SK-N-MC (cell line): Measurements from ENCODE around the gene PRSS33.

ENCODE experiments used
- DNase-seq: peaks from one replicate; pipeline ENCODE4 v3.0.0-alpha.2; 2011; ENCODE audit warnings: low read depth, low spot score
- H3K27ac ChIP-seq: fragments of 200-600 bp; sonication (generic); 2 replicates; pipeline ENCODE4 v1.5.1; 2016; ENCODE audit warnings: mixed run types
- H3K36me3 ChIP-seq: fragments of 200-600 bp; sonication (generic); 2 replicates; pipeline ENCODE4 v1.6.1; 2017; ENCODE audit warnings: antibody characterized with exemption, low read length, mixed read lengths; ENCODE audit not compliant: insufficient read depth
- H3K4me3 ChIP-seq: fragments of 200-600 bp; sonication (generic); 2 replicates; pipeline ENCODE4 v1.5.1; 2016
- H3K9ac ChIP-seq: fragments of 200-600 bp; sonication (generic); 2 replicates; pipeline ENCODE4 v1.8.0; 2017; ENCODE audit warnings: mixed run types, mixed read lengths; ENCODE audit not compliant: insufficient read length
- H3K9me3 ChIP-seq: fragments of 200-600 bp; sonication (generic); 2 replicates; pipeline ENCODE4 v1.6.1; 2017; ENCODE audit warnings: low read depth, mild to moderate bottlenecking, antibody characterized with exemption, low read length, moderate library complexity, mixed read lengths
- EZH2 ChIP-seq: fragments of 200-600 bp; sonication (generic); IDR thresholded peaks from one replicate; pipeline ENCODE4 v1.6.1; 2017; ENCODE audit warnings: antibody characterized with exemption
- FOXP2 ChIP-seq: optimal IDR thresholded peaks from 2 replicates; pipeline ENCODE3; 2011; ENCODE audit warnings: mild to moderate bottlenecking, moderate library complexity; ENCODE audit not compliant: insufficient read depth; ENCODE audit errors: extremely low read length, control extremely low read depth
- POLR2AphosphoS5 ChIP-seq: IDR thresholded peaks from 2 replicates; pipeline ENCODE4 v1.6.1; 2012; ENCODE audit warnings: mild to moderate bottlenecking, low read depth, low read length, borderline replicate concordance

Gene PRSS33

DNA sequence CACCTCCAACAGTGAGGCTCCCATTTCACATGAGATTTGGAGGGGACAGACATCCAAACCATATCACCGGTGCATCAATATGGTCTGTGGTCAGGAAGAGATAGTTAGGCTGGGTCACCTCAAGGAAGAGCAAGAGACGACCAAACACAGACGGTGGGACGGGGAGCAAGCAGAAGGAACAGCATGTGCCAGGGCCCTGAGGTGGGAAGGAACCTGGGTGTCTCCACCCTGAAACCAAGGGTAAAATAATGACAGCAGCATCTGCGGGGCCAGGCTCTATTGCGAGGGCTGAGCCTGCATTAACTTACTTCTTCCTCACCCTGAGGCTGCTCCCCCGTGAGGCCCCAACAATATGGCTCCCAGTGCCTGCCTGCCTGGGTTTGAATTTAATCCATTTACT lies 20.8 kb upstream of the PRSS33 start:
- TF ChIP-seq EZH2 (no peak), FOXP2 (no peak), POLR2AphosphoS5 (no peak)
- no peak overlapping the region for H3K9ac ChIP-seq
- no peak for DNase-seq
- no peak overlapping the region for H3K27ac ChIP-seq
- H3K36me3 ChIP-seq: no peaks in the 10 kb centered on the region
- H3K9me3 ChIP-seq: no peaks in the 10 kb centered on the region
- no peak overlapping the region for H3K4me3 ChIP-seq

DNA sequence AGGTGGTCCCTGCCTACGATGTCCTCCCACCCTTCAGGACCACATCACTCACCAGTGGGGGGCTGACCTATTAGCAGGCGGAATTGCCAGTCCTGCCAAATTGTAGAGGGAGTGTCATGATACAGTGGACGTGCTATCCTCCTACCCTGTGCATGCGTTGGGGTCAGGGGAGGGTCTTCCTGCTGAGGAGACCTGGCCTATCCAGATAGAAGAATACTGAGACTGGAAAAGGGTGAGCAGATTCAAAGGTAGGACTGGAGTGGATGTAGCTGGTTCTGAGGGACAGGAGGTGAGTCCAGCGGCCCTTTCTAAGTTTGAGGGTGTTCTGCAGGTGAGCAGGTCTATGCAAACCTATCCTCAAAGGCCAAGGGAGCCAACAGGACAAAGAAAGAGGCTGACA lies 18.9 kb upstream of the PRSS33 start:
- Histone ChIP-seq H3K9ac (no peak overlapping the region), H3K4me3 (no peak overlapping the region), H3K9me3 (no peaks in the 10 kb centered on the region), H3K27ac (no peak overlapping the region), H3K36me3 (no peaks in the 10 kb centered on the region)
- TF ChIP-seq EZH2: no peak
- no peak for TF ChIP-seq FOXP2
- no peak for TF ChIP-seq POLR2AphosphoS5
- no peak for DNase-seq

- Histone ChIP-seq H3K4me3 (no peak overlapping the region), H3K9ac (no peak overlapping the region), H3K36me3 (no peaks in the 10 kb centered on the region), H3K9me3 (no peaks in the 10 kb centered on the region), H3K27ac (no peak overlapping the region)
- DNase-seq: no peak
- no peak for TF ChIP-seq FOXP2
- no peak for TF ChIP-seq POLR2AphosphoS5
- TF ChIP-seq EZH2: no peak
Observed at GRCh38 chr16:2804728-2805127, 17.4 kb upstream of the PRSS33 start.

DNA sequence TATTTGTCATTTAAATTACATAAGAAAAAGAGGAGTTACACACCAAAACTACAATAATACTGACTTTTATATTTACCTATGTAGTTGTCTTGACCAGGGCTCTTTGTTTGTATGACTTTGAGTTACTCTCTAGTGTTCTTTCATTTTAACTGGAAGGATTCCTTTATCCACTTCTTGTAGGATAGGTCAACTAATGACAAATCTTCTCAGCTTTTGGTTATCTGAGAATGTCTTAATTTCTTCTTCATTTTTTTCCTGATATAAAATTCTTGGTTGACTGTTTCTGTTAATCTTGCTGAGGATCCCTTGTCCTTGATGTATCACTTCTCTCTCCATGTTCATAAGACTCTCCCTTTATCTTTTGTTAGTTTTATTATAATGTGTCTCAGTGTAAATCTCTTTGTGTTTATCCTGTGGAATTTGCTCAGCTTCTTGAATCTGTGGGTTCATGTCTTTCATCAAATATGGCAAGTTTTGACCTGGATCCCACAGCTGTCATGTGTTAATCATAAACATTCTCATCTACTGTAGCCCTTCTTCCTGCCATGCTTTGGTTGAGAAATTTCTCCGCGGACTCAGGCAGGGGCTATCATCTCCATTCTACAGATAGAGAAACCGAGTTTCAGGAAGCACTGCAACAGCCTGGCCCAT lies 16.3 kb upstream of the PRSS33 start:
- DNase-seq: no peak
- H3K9me3 ChIP-seq: no peaks in the 10 kb centered on the region
- TF ChIP-seq POLR2AphosphoS5 (no peak), FOXP2 (no peak), EZH2 (no peak)
- no peak overlapping the region for H3K27ac ChIP-seq
- H3K4me3 ChIP-seq: no peak overlapping the region
- no peak overlapping the region for H3K9ac ChIP-seq
- H3K36me3 ChIP-seq: no peaks in the 10 kb centered on the region

DNA sequence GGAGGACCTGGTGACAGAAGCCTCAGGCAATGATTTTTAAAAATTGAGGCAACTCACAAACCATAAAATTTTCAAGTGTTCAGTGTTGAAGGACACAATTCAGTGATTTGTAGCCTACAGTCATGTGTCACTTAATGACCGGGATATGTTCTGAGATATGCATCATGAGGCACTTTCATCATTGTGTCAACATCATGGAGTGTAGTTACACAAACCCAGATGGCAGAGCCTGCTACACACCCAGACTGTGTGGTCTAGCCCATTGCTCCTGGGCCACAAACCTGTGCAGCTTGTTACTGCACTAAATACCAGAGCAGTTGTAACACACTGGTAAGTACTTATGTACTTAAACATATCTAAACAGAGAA lies 12.5 kb upstream of the PRSS33 start:
- Histone ChIP-seq H3K36me3 (no peaks in the 10 kb centered on the region), H3K9me3 (no peaks in the 10 kb centered on the region), H3K27ac (no peak overlapping the region), H3K9ac (no peak overlapping the region), H3K4me3 (no peak overlapping the region)
- TF ChIP-seq POLR2AphosphoS5 (no peak), FOXP2 (no peak), EZH2 (no peak)
- no peak for DNase-seq

DNA sequence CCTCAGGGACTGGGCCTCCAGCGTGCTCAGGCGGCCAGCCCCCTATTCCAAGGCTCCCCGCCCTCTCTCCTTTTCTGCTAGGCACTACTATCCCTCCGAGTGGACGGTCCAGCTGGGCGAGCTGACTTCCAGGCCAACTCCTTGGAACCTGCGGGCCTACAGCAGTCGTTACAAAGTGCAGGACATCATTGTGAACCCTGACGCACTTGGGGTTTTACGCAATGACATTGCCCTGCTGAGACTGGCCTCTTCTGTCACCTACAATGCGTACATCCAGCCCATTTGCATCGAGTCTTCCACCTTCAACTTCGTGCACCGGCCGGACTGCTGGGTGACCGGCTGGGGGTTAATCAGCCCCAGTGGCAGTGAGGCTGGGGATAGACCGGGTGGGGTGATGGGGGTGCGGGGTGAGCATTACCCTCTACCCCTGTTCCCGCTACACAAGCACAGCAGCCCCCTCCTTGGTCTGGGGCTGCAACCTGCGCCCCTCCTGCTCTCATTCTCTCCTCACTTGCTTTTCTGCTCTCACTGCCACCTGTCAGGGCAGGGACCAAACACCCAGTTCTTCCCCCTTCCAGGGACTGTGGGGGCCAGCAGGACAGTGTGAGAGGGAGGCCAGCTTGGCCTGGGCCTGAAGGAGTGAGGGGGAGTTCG lies 12.0 kb upstream of the PRSS33 start:
- no peak overlapping the region for H3K9ac ChIP-seq
- no peak for TF ChIP-seq POLR2AphosphoS5
- TF ChIP-seq FOXP2: no peak
- no peak for TF ChIP-seq EZH2
- H3K27ac ChIP-seq: no peak overlapping the region
- no peaks in the 10 kb centered on the region for H3K9me3 ChIP-seq
- H3K36me3 ChIP-seq: no peaks in the 10 kb centered on the region
- no peak overlapping the region for H3K4me3 ChIP-seq
- no peak for DNase-seq

GRCh38 chr16:2798723-2799204 lies 11.4 kb upstream of the PRSS33 start:
- Histone ChIP-seq H3K4me3 (no peak overlapping the region), H3K27ac (no peak overlapping the region), H3K9me3 (no peaks in the 10 kb centered on the region), H3K36me3 (no peaks in the 10 kb centered on the region), H3K9ac (no peak overlapping the region)
- no peak for DNase-seq
- TF ChIP-seq FOXP2 (no peak), POLR2AphosphoS5 (no peak), EZH2 (no peak)

GRCh38 chr16:2795395-2796143 lies 8.2 kb upstream of the PRSS33 start:
- no peaks in the 10 kb centered on the region for H3K36me3 ChIP-seq
- no peak for DNase-seq
- TF ChIP-seq EZH2 (no peak), FOXP2 (no peak), POLR2AphosphoS5 (no peak)
- H3K27ac ChIP-seq: no peak overlapping the region
- no peak overlapping the region for H3K9ac ChIP-seq
- H3K4me3 ChIP-seq: no peak overlapping the region
- no peaks in the 10 kb centered on the region for H3K9me3 ChIP-seq
